Stimulated activated CD8-positive, alpha-beta memory T cell treated with anti-CD3 and anti-CD28 coated beads, Interleukin-7, amount 100 ng/mL, for 24 hours (primary cell): ENCODE data around the gene SAYSD1.

Experiments used
- DNase-seq: peaks from one replicate; pipeline ENCODE4 v3.0.0-alpha.2; 2020; ENCODE audit warnings: low read depth

The SAYSD1 gene

DNA sequence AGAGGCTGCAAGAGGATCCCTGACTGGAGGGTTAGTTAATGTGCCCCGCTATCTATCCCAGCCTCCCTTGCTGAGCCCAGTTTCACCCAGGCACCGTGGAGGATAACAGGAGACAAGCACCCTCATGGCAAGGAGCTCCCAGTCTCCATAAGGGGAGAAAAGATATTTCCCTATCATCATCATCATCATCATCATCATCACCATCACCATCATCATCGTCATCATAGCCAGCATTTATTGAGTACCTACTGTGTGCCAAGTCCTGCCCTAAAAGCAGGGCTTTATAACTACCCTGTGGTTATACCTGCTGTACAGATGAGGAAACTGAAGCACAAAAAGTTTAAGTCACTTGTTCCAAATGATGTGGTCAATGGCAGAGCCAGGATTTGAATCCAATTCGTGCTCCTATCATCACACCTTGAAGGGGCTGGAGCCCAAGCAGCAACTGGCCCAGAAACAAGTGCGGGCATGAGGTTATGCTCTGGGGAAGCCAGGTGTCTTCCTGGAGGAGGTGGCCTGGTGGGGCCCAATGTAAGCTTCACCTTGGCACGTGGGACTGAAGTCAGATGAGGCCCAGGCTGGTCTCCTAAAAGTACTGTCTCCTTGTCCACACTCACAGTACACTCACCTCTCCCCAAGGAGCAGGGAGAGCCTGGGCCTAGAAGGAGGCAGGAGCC is 56.4 kb downstream of the SAYSD1 start:
- DNase-seq: no peak

DNA sequence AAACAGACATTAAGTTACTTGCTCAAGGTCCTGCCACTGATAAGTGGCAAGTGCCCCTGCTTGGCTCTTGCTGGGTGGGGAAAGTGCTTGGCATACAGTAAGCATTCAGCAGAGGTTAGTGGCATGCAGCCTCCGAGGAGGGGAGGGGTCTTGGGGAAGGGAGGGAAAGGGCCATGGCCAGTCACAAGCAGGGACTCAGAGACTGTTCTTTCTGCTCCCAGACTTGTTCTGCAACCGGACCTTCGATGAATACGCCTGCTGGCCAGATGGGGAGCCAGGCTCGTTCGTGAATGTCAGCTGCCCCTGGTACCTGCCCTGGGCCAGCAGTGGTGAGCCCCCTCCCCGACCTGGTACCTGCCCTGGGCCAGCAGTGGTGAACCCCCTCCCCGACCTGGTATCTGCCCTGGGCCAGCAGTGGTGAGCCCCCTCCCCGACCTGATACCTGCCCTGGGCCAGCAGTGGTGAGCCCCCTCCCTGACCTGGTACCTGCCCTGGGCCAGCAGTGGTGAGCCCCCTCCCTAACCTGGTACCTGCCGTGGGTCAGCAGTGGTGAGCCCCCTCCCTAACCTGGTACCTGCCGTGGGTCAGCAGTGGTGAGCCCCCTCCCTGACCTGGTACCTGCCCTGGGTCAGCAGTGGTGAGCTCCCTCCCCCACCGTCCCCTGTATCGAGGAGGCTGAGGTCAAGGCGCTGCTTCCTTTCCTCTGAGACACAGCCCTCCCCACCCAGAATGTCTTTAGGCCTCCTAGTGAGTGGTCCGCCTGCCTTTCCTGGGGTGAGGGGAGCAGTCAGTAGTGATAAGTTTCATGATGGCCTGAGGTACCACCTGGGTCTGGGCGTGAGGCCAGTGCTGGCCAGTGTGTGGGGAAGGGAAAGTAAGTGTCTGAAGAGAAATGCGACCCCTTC is 57.5 kb downstream of the SAYSD1 start:
- DNase-seq: no peak

DNA sequence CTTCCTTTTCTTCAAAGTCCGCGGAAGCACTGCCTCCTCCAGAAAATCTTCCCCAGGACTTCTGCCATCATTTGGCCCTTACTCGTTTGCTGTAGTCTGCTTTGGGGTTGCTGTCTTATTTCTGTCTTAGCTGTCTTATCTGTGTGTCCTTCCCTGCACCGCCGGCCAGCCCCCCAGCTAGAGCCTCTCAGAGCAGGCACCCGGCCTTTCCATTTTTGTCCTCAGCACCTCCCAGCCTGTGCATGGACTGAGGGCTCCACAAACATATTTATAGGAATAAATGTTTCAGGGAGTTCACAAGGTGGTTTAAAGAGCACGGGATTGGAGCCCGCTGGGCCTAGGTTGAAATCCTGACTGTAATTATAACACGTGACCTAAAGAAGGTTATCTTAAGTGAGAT is 58.3 kb downstream of the SAYSD1 start:
- DNase-seq: no peak

DNA sequence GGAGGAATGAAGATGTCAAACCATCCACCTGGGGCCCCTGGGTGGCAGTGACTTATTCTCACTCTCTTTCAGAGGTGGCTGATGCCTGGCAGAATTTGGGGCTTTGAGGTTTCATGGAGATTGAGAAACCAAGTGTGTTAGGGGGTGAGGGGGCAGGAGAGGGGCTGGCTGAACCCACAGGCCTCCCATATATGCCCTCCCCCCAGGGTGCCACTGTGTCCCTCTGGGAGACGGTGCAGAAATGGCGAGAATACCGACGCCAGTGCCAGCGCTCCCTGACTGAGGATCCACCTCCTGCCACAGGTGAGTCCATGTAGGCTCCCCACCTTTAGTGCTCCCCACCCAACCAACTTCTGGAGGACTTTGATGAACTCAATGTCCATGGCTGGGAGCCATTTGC is 58.8 kb downstream of the SAYSD1 start:
- no peak for DNase-seq

DNA sequence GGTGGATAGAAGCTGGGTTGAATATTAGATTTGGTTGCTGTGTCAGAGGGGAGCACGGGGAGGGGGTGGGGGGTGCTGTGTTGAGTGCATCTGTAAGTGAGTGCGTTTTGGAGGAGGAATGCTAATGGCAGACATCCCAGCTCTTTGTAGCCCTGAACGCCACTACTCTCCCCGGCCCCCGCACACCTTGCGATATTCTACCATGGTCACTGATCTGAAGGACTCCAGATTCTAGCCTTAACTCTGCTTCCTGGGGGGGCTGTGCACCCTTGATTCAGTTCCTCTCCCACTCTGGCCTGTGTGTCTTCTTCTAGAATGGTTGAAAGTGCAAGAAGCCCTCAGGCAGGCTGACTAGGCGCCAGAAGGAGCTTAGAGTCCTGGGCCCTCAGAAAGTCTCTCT is 59.3 kb downstream of the SAYSD1 start:
- no peak for DNase-seq

DNA sequence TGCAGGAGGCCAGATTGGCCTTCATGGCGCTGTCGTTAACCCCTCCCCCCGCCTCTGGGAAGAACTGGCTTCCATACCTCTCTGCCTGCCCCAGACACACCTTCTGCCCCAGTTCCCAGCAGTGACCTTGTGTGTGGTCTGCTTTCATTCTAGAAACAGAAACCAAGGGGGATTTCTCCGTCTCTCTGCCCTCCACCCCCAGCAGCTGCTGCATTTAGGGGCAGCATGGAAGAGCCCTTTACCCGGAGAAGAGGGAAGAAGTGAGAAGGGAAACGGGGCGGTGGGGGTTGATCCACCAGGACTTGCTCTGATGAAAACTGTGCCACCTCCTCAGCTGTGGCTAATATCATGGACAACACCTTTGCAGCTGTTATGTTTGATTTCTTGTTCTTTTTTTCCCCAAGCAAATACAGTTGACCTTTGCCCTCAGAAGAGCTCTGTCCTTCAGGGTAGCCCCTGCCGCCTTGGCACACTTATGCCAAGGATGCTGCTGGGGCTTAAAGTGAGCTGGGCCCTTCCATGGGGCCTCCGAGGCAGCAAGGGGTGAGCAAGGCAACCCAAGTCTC is 60.3 kb downstream of the SAYSD1 start:
- DNase-seq: no peak
